ENCODE results near the gene TRIM54. TPM values are rescaled to one million over a fixed set of nuclear protein-coding genes. Genes with fewer than 3 reads are reported as not detected.

TRIM54 gene
- total RNA-seq, 1 experiment from 2014 or later = 9.8 TPM

DNA sequence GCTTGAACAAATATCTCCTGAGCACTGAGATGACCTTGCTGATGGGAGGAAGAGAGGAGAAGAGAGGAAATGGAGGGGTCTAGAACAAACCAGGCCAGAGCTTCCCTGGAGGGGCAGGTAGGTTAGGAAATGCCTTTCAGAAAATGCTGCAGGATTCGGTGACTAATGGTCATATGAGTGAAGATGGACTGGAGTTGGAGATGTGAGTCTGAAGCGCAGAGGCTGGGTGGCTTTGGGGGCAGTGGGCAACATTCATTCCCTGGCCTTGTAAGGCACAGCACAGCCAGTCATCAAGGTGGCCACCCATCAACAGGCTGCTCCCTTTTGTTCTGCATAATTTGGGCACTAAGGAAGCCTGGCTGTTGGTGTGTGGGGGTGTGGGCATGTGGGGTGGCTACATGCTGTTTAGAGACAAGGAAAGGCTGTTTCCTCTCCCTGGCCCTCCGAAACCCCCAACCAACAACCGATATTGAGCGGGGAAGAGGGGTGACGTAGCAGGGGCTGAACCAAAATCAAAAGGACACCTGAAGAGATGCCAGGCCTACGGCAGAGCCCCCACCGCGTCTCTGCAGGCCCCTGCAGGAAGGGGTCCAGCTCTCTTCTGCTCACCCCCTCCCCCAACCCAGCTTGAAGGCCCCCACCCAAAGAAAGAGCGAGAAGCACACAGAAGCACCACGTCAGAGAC, 20.8 kb upstream of the TRIM54 start:
- no peaks in the 10 kb centered on the region for H4K20me1 ChIP-seq (ENCODE audit: insufficient read depth)
- H3K4me3 ChIP-seq = no peak overlapping the region
- peaks cover 70% of the 10 kb centered on the region for H3K27me3 ChIP-seq (ENCODE audit: insufficient read depth, low read depth)
- no peaks in the 10 kb centered on the region; the same call in 1 of the 2 replicates for H3F3A ChIP-seq (ENCODE audit: insufficient read depth, low read depth)
- BruUV-seq (replicated peaks) = no TSS peak
- no peaks in the 10 kb centered on the region for H3K9me3 ChIP-seq (ENCODE audit: insufficient read depth, low read depth)
- H3K9me2 ChIP-seq (ENCODE audit: insufficient read depth) = no peaks in the 10 kb centered on the region
- H3K27ac ChIP-seq = no peak overlapping the region
- CTCF ChIA-PET = no interaction called here
- TF ChIP-seq EZH2 (IDR thresholded peaks at IDR 0.05; ENCODE audit: low read depth) = no peak
- TF ChIP-seq, protein P1, sequence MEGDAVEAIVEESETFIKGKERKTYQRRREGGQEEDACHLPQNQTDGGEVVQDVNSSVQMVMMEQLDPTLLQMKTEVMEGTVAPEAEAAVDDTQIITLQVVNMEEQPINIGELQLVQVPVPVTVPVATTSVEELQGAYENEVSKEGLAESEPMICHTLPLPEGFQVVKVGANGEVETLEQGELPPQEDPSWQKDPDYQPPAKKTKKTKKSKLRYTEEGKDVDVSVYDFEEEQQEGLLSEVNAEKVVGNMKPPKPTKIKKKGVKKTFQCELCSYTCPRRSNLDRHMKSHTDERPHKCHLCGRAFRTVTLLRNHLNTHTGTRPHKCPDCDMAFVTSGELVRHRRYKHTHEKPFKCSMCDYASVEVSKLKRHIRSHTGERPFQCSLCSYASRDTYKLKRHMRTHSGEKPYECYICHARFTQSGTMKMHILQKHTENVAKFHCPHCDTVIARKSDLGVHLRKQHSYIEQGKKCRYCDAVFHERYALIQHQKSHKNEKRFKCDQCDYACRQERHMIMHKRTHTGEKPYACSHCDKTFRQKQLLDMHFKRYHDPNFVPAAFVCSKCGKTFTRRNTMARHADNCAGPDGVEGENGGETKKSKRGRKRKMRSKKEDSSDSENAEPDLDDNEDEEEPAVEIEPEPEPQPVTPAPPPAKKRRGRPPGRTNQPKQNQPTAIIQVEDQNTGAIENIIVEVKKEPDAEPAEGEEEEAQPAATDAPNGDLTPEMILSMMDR (conservative IDR thresholded peaks at IDR 0.05) = no peak
- intact Hi-C loops (cut with micrococcal nuclease; ENCODE audit: unreplicated experiment) = no loop called here
- DNase-seq = no peak
- no peaks in the 10 kb centered on the region for H3K79me2 ChIP-seq (ENCODE audit: low read depth)
- H3K4me2 ChIP-seq = no peak overlapping the region
- H2AFZ ChIP-seq = no peak overlapping the region
- POLR2A ChIA-PET (ENCODE audit: unreplicated experiment) = no interaction called here
- no peaks in the 10 kb centered on the region for H3K4me1 ChIP-seq (replicated peaks; ENCODE audit: insufficient read depth)
- H3K36me3 ChIP-seq (ENCODE audit: low read depth) = no peaks in the 10 kb centered on the region

DNA sequence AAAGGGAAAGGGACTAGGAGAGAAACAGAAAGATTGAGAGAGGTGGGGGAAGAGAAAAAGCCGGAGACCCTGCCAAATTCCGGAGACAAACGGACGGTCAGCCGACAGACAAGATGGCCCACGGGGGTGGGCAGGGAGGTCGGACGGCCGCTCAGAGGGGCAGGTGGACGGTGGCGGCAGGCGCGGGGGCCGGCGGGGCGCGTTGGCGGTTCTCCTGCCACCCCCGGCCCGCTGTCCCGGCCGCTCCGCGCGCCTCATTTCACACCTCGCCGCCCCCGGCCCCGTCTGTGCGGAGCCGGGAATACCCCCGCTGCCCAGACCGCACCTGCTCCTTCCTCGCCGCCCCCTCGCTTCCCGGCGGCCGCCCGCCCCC, 20.3 kb upstream of the TRIM54 start:
- no peaks in the 10 kb centered on the region for H3K79me2 ChIP-seq (ENCODE audit: low read depth)
- no peak for DNase-seq
- no peak overlapping the region for H3K4me3 ChIP-seq
- no peaks in the 10 kb centered on the region for H3K9me2 ChIP-seq (ENCODE audit: insufficient read depth)
- peaks cover 66% of the 10 kb centered on the region for H3K27me3 ChIP-seq (ENCODE audit: insufficient read depth, low read depth)
- no TSS peak for BruUV-seq (replicated peaks)
- no peaks in the 10 kb centered on the region for H3K4me1 ChIP-seq (replicated peaks; ENCODE audit: insufficient read depth)
- H4K20me1 ChIP-seq (ENCODE audit: insufficient read depth) = no peaks in the 10 kb centered on the region
- no peaks in the 10 kb centered on the region for H3K36me3 ChIP-seq (ENCODE audit: low read depth)
- H3K9me3 ChIP-seq (ENCODE audit: insufficient read depth, low read depth) = no peaks in the 10 kb centered on the region
- ChIA-PET POLR2A (ENCODE audit: unreplicated experiment) (interaction anchor here (0.6 kb wide), 1 partner anchor 230 kb away, joined by 11 read pairs; no protein-coding TSS in a partner anchor), CTCF (interaction anchor here (0.6 kb wide), 1 partner anchor 108 kb away, joined by 7 read pairs; no protein-coding TSS in a partner anchor)
- no peak overlapping the region for H3K4me2 ChIP-seq
- intact Hi-C loops (cut with micrococcal nuclease; ENCODE audit: unreplicated experiment) = no loop called here
- TF ChIP-seq EZH2 (IDR thresholded peaks at IDR 0.05; ENCODE audit: low read depth) = no peak
- TF ChIP-seq, protein P1 (conservative IDR thresholded peaks at IDR 0.05) = no peak
- no peaks in the 10 kb centered on the region; the same call in 1 of the 2 replicates for H3F3A ChIP-seq (ENCODE audit: insufficient read depth, low read depth)
- H3K27ac ChIP-seq = no peak overlapping the region
- H2AFZ ChIP-seq = no peak overlapping the region

DNA sequence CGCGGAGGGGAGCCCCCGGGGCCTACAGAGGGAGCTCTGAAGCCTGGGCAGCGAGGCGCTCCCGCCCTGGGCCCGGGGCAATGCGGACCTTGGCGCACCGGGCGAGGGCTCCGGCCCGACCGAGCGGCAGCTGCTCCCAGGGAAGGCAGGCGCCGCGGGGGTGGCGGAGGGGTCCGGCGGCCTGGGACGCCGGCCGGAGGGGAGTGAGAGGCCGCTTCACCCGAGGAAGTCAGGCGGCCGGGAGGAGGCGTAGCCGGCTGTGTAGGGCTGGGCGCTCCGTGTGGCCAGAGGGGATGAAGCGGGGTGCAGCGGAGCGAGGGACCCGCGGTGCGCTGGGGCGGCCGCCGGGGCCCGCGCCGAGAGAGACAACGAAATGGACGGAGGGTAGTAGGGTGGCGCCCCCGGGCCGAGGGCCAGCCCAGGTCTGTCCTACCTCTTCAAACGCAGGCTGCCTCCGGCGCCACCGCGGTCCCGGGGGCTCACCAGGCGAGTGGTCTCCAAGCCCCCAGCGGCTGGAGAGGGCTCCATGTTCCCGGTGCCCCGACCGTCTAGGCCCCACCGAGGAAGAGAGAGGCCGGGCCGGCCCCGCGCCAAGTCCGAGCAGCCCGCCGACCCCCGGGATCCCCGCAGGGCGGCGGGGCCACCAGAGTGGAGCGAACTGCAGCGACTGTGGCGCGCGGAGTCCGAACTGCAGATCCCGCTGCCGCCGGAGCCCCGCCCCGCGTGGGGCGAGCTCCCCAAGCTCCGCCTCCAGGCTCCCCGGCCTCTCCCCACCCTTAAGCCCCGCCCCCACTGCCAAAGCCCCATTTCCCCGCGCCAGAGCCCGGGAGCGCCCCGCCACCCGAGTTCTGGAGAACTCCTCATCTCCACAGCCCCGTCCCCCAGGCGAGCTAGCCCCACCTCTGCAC, 19.6 kb upstream of the TRIM54 start, which contains the start of gene SLC30A3:
Gene SLC30A3 (minus strand): TSS at position 669 of the 908 bp plus-strand sequence. CDS start 141 bp downstream, at position 528.
- no TSS peak for BruUV-seq (replicated peaks)
- POLR2A ChIA-PET (ENCODE audit: unreplicated experiment) = interaction anchor here (0.6 kb wide), 1 partner anchor 231 kb away, joined by 11 read pairs; no protein-coding TSS in a partner anchor
- CTCF ChIA-PET = interaction anchor here (0.6 kb wide), 1 partner anchor 107 kb away, joined by 7 read pairs; no protein-coding TSS in a partner anchor

More for the DNA sequence above, 19.6 kb upstream of the TRIM54 start, which contains the start of gene SLC30A3:
- Histone ChIP-seq H3K4me1 (replicated peaks; ENCODE audit: insufficient read depth) (no peaks in the 10 kb centered on the region), H3K79me2 (ENCODE audit: low read depth) (no peaks in the 10 kb centered on the region), H2AFZ (peak within 1 kb of the TSS; percentile 62; the same call in 1 of the 2 replicates), H3K9me3 (ENCODE audit: insufficient read depth, low read depth) (no peaks in the 10 kb centered on the region), H3K9me2 (ENCODE audit: insufficient read depth) (no peaks in the 10 kb centered on the region), H4K20me1 (ENCODE audit: insufficient read depth) (no peaks in the 10 kb centered on the region), H3K4me2 (peak within 1 kb of the TSS; percentile 79), H3F3A (ENCODE audit: insufficient read depth, low read depth) (no peaks in the 10 kb centered on the region; the same call in 1 of the 2 replicates), H3K27me3 (ENCODE audit: insufficient read depth, low read depth) (peaks cover 59% of the 10 kb centered on the region), H3K27ac (no peak within 1 kb of the TSS), H3K4me3 (peak within 1 kb of the TSS; percentile 47; the same call in 1 of the 2 replicates), H3K36me3 (ENCODE audit: low read depth) (no peaks in the 10 kb centered on the region)
- peak in 1 of 2 experiments; percentile 51 for DNase-seq
- TF ChIP-seq EZH2 (IDR thresholded peaks at IDR 0.05; ENCODE audit: low read depth) = no peak
- TF ChIP-seq, protein P1 (conservative IDR thresholded peaks at IDR 0.05) = no peak
- intact Hi-C loops (cut with micrococcal nuclease; ENCODE audit: unreplicated experiment) = no loop called here
